HG02884 (cell line): ENCODE measurements around the gene WDR19.
"Not testable (repeated sequence)": the region's sequence is repeated elsewhere in the genome, so short reads cannot be mapped to it uniquely, and the experiment has no call there.

Experiments
- ATAC-seq: cut with Tn5 transposase; IDR thresholded peaks from one replicate; pipeline ENCODE4 v1.9.1; 2021; ENCODE audit warnings: mild to moderate bottlenecking, moderate library complexity; ENCODE audit not compliant: unreplicated experiment

WDR19 gene

GRCh38 chr4:39181905-39182638 is at the start of gene WDR19:
Gene WDR19 (plus strand): TSS chr4:39182529. CDS start chr4:39182558, 29 bp downstream.
- ATAC-seq, result peak; percentile 97

GRCh38 chr4:39133623-39134022 is 48.7 kb upstream of the WDR19 start:
- no peak for ATAC-seq

DNA sequence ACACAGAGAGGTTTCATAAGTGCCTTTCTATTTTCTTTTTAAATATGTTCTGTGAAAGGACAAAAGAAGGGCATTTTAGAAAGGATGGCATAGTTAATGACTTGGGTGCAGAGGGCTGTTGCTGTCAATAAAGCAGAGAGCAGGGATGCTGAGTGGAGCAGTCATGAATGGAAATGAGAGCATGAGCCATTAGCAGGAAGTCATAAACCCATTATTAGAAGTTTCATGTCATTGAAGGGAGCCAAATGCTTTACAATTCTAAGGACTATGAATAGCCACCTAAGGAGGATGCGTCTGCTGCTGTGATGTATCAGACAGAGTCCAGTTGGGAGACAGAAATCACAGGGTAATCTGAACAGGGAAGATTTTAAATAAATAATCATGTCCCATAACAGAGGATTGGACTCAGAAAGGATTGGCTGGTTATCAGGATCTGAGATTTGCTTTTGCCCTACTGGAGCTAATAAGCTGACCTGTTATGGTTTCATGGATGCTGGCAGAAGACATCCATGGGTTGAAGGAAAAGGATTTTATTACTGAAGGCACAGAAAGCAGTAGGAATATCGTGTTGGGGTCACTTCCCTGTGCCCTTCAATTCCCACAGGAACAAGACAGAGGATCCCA is 47.5 kb upstream of the WDR19 start:
- no peak for ATAC-seq

GRCh38 chr4:39138227-39138626 is 44.1 kb upstream of the WDR19 start:
- ATAC-seq, result not testable (repeated sequence)

GRCh38 chr4:39146211-39146610 is 36.1 kb upstream of the WDR19 start:
- ATAC-seq, result no peak

- ATAC-seq, result no peak
Measured at GRCh38 chr4:39154009-39154408, 28.3 kb upstream of the WDR19 start.

DNA sequence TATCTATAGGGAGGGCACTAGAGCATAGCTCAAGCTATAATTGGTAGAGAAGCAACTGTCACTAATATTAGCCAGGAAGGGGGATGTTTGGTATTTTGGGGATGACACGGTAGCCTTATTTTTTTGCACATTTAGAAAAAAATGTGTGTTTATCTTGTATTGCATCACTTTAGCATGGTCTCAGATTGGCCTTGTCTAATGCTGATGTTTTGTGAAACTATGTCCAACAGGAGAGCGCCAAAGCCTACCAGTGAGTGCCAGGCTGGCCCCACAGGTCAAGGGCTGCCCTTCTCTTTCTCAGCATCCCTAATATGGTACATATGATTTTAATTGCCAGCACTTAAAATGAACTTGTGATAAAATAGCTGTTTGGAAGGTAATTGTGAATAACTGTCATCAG is 24.8 kb upstream of the WDR19 start:
- ATAC-seq, result no peak

GRCh38 chr4:39166177-39166576 is 16.2 kb upstream of the WDR19 start:
- no peak for ATAC-seq

- ATAC-seq, result no peak
Measured at GRCh38 chr4:39166669-39167068, 15.7 kb upstream of the WDR19 start.

- no peak for ATAC-seq
Measured at GRCh38 chr4:39169426-39169825, 12.9 kb upstream of the WDR19 start.

- ATAC-seq, result no peak
Measured at GRCh38 chr4:39170301-39170700, 12.0 kb upstream of the WDR19 start.

DNA sequence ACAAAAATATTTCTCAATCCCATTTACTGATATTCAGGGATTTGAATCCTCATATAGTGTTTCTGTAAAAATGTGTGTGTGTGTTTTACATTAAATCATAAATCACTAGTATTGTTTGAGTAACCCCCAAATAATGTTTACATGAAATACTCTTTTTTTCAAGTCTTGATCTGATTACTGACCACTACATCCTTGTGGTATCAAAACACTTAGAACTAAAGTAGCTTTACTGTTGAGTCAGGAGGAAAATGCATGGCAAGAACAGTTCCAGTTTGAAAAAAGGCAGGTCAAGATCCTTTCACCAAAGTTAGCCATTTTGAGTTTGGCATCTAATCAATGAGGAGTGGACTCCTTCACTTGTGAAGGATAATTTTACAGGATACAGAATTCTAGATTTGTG is 3.6 kb upstream of the WDR19 start:
- no peak for ATAC-seq

- no peak for ATAC-seq
Measured at GRCh38 chr4:39179681-39180080, 2.6 kb upstream of the WDR19 start.

GRCh38 chr4:39180629-39181028 is 1.7 kb upstream of the WDR19 start:
- ATAC-seq, result not testable (repeated sequence)

DNA sequence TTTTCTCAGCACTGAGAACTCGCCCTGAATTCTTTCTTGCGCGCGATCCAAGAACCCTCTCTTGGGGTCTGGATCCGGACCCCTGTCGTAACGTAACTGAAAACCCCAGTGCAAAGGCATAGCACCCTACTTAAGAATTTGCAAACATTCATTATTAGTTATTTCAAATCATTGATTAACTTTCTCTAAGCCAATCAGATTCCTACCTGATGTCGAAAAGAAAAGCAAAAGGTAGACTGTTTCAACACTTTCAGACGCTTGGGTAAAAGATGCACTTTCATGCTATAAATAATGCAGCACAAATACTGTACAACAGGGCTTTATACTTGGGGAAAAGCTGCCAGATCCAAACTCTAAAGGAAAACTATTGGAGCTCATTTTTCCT is 817 bp upstream of the WDR19 start:
- ATAC-seq, result no peak

DNA sequence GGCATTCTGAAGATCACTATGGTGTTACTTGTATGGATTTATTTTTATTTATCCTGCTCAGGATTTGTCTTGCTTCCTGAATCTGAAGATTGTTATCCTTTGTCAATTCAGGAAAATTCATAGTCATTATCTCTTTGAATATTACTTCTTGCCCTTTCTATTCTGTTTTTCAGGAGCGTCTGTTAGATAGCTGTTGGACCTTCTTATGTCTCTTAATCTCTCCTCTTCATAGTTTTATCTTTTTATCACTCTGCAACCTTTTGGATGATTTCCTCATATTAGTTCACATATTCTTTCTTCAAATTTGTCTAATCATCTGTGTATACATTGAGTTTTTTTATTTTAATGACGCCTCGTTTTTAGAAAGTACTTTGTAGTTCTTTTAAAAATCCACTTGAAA is 19.6 kb downstream of the WDR19 start:
- ATAC-seq, result no peak

GRCh38 chr4:39204543-39204942 is 22.2 kb downstream of the WDR19 start:
- no peak for ATAC-seq

DNA sequence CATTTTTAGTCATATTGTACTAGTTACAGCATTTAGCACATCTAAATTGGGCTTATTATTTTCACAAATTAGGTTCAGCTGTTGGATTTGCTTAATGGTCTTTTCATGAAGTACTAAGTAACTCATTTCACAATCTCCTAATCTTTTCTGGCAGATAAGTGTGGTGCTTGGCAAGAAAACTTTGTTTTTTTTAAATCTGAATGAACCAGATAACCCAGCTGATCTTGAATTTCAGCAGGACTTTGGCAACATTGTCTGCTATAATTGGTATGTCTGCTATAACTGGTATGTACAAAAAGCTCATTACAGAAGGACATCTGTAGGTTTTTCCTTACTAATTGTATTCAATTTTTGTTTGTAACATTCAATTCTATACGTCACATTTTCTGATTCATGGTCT is 22.7 kb downstream of the WDR19 start:
- ATAC-seq, result no peak

GRCh38 chr4:39205476-39205875 is 23.1 kb downstream of the WDR19 start:
- ATAC-seq, result no peak

DNA sequence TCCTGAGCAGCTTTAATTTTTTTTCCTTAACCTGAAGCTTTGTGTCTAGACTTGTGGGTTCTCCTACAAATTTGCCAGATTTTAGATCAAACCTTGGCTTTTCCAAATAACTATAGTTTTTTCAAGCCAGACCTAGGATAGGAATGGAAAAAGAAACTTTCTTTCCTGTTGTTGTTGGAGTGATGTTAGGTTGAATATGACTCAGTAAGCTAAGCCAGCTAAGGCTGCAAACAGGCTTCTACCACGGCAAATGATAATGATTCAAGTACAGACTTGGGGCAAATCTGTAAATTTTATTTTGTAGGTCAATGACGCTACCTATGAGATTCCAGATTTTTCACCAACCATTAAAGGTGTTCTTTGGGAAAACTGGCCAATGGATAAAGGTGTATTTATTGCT is 45.6 kb downstream of the WDR19 start:
- ATAC-seq, result no peak

GRCh38 chr4:39228377-39228776 is 46.0 kb downstream of the WDR19 start:
- no peak for ATAC-seq

DNA sequence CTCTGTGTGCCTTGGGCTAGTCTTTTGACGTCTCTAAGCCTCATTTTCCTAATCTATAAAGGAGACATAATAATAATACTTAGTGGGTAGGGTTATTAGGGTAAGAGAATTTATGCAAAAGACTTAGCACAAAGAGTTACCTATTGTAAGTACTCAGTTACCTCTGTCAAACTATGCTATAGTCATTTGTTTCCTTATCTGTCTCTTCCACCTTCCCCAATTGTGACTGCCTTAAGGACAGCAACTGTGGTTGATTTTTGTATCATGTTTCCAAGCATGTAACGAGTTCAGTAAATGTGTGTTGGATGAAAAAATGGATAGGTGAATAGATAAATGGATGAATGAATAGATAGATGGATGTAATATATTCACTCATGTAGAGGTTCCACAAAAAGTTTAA is 48.1 kb downstream of the WDR19 start:
- ATAC-seq, result no peak

- ATAC-seq, result no peak
Measured at GRCh38 chr4:39231660-39232059, 49.3 kb downstream of the WDR19 start.
